ENCODE data around the gene AQP2. TPM values are rescaled to one million over a fixed set of nuclear protein-coding genes. Genes with fewer than 3 reads are reported as not detected.

AQP2 gene
- total and polyA plus RNA-seq, 2 of the 4 experiments (the other 2 are of a cell fraction), result not detected

- peak overlapping the region; percentile 70 for H2AK9ac ChIP-seq (replicated peaks; ENCODE audit: low read depth, low read length, poor library complexity)
- no peak overlapping the region for H4K91ac ChIP-seq (ENCODE audit: insufficient read depth, low read depth, low read length)
- H3K9me1 ChIP-seq (ENCODE audit: insufficient read depth, low read length), result no peaks in the 10 kb centered on the region
- no peak overlapping the region for H2BK5ac ChIP-seq (ENCODE audit: low read depth, low read length, poor library complexity, severe bottlenecking)
- no peak overlapping the region for H3K18ac ChIP-seq (ENCODE audit: low read depth, low read length)
- intact Hi-C loops (cut with micrococcal nuclease), result loop anchor here (10.0 kb wide), 1 partner anchor 206 kb away; no protein-coding TSS in a partner anchor
- DNase-seq, result no peak
- no peaks in the 10 kb centered on the region for H3K4me1 ChIP-seq (ENCODE audit: control insufficient read depth, insufficient read depth, low read length)
- dilution Hi-C loops (cut with HindIII; ENCODE audit: low sequenced_read_pairs, unreplicated experiment), result no loop called here
- no peak overlapping the region for H2AFZ ChIP-seq (replicated peaks; ENCODE audit: low read length, poor library complexity)
- no peak overlapping the region for H3K4me3 ChIP-seq (ENCODE audit: insufficient read depth, low read depth, low read length)
- in situ Hi-C loops (cut with MboI; ENCODE audit: low sequenced_read_pairs), result loop anchor here (10.0 kb wide), 1 partner anchor 194 kb away; no protein-coding TSS in a partner anchor
- ChIA-PET POLR2A (ENCODE audit: unreplicated experiment) (no interaction called here), CTCF (interaction anchor here (4.0 kb wide), 1 partner anchor 101 kb away, joined by 33 read pairs; no protein-coding TSS in a partner anchor)
- no peak overlapping the region for H4K5ac ChIP-seq (ENCODE audit: low read depth, low read length)
- no peak overlapping the region for H3K56ac ChIP-seq (ENCODE audit: extremely low read depth, insufficient read depth, low read length)
- no peak overlapping the region for H3K23ac ChIP-seq (ENCODE audit: low read depth, low read length)
- H3K9me3 ChIP-seq (ENCODE audit: control insufficient read depth, insufficient read depth, low read length), result no peaks in the 10 kb centered on the region
- no peaks in the 10 kb centered on the region for H3K79me1 ChIP-seq (ENCODE audit: low read depth in 1 of 2, low read length in 2 of 2)
- H4K8ac ChIP-seq (ENCODE audit: low read depth in 2 of 2, low read length in 2 of 2), result no peak overlapping the region
- H2AK5ac ChIP-seq (ENCODE audit: low read depth, low read length), result no peak overlapping the region
- H3K27me3 ChIP-seq (ENCODE audit: control insufficient read depth, insufficient read depth, low read length), result peaks cover 74% of the 10 kb centered on the region
- WGBS, 2 experiments (ENCODE audit: extremely low coverage in 2 of 2, insufficient read length in 1 of 2), result no CpG with 5 or more reads among the region's 5 CpGs
- H3K4me2 ChIP-seq (ENCODE audit: low read depth, low read length), result no peak overlapping the region
- no peak overlapping the region for H3K9ac ChIP-seq (ENCODE audit: low read depth, low read length)
- BruUV-seq (replicated peaks), result no TSS peak
- H3K14ac ChIP-seq (replicated peaks; ENCODE audit: low read depth, low read length), result no peak overlapping the region
- H2BK120ac ChIP-seq (ENCODE audit: low read depth, low read length), result no peak overlapping the region
- no peak for ATAC-seq (ENCODE audit: low read depth)
- TF ChIP-seq FOS (IDR thresholded peaks at IDR 0.05; ENCODE audit: low read depth, low read length) (no peak), SMC3 (IDR thresholded peaks at IDR 0.05; ENCODE audit: low read depth, low read length) (no peak), CHD1 (IDR thresholded peaks at IDR 0.05; ENCODE audit: low read depth, low read length) (no peak), NFE2L2 (IDR thresholded peaks at IDR 0.05; ENCODE audit: low read depth, low read length) (no peak), CEBPB (IDR thresholded peaks at IDR 0.05; ENCODE audit: low read depth, low read length) (no peak), RCOR1 (IDR thresholded peaks at IDR 0.05; ENCODE audit: insufficient replicate concordance, low read length) (no peak), USF2 (IDR thresholded peaks at IDR 0.05; ENCODE audit: low read depth, low read length) (no peak), RFX5 (IDR thresholded peaks at IDR 0.05; ENCODE audit: low read depth, low read length) (no peak), MAZ (IDR thresholded peaks at IDR 0.05; ENCODE audit: borderline replicate concordance, low read depth, low read length) (no peak), RAD21 (IDR thresholded peaks at IDR 0.05; ENCODE audit: low read length) (no peak), BHLHE40 (IDR thresholded peaks at IDR 0.05; ENCODE audit: low read depth, low read length) (no peak), MAFK (IDR thresholded peaks at IDR 0.05; ENCODE audit: low read depth, low read length) (no peak), POLR2A (IDR thresholded peaks at IDR 0.05; ENCODE audit: low read depth, low read length) (no peak), ELK1 (IDR thresholded peaks at IDR 0.05; ENCODE audit: borderline replicate concordance, low read depth, low read length) (no peak), CTCF (conservative IDR thresholded peaks at IDR 0.05; ENCODE audit: low read depth, low read length) (no peak), MXI1 (IDR thresholded peaks at IDR 0.05; ENCODE audit: borderline replicate concordance, low read depth, low read length) (no peak)
- no peak overlapping the region for H3K27ac ChIP-seq (ENCODE audit: insufficient read depth, low read length)
- H3K36me3 ChIP-seq (ENCODE audit: control insufficient read depth, insufficient read depth, low read length), result no peaks in the 10 kb centered on the region
- no peaks in the 10 kb centered on the region for H4K20me1 ChIP-seq (ENCODE audit: insufficient read depth, low read length)
- H2BK20ac ChIP-seq (ENCODE audit: low read depth, low read length), result no peak overlapping the region
- no peak overlapping the region for H2BK15ac ChIP-seq (ENCODE audit: low read depth, low read length)
- no peak overlapping the region for H3K4ac ChIP-seq (ENCODE audit: low read depth, low read length)
Observed at GRCh38 chr12:49969027-49969426, 18.5 kb downstream of the AQP2 start.

Measured in IMR-90 (cell line).